Activated naive CD8-positive, alpha-beta T cell (primary cell): ENCODE data around the gene DAPK1.

Experiments
- H3K27ac Mint-ChIP-seq: one replicate; pipeline ENCODE4 v1.8.0; 2021; ENCODE audit warnings: mixed read lengths
- H3K27me3 Mint-ChIP-seq: one replicate; pipeline ENCODE4 v1.8.0; 2021; ENCODE audit warnings: mixed read lengths
- H3K36me3 Mint-ChIP-seq: one replicate; pipeline ENCODE4 v1.8.0; 2021; ENCODE audit warnings: mixed read lengths
- H3K4me1 Mint-ChIP-seq: one replicate; pipeline ENCODE4 v1.8.0; 2021; ENCODE audit warnings: low read depth, mixed read lengths
- H3K4me3 Mint-ChIP-seq: one replicate; pipeline ENCODE4 v1.8.0; 2021; ENCODE audit warnings: mild to moderate bottlenecking, mixed read lengths
- H3K9me3 Mint-ChIP-seq: one replicate; pipeline ENCODE4 v1.8.0; 2021; ENCODE audit warnings: low read depth, mixed read lengths

DAPK1 gene

GRCh38 chr9:87661241-87661640 is 163.6 kb downstream of the DAPK1 start:
- Mint-ChIP-seq H3K4me1 (no peaks in the 10 kb centered on the region), H3K27ac (no peak overlapping the region), H3K27me3 (no peaks in the 10 kb centered on the region), H3K9me3 (no peaks in the 10 kb centered on the region), H3K36me3 (no peaks in the 10 kb centered on the region), H3K4me3 (no peak overlapping the region)

- Mint-ChIP-seq H3K9me3 (no peaks in the 10 kb centered on the region), H3K36me3 (no peaks in the 10 kb centered on the region), H3K27ac (no peak overlapping the region), H3K27me3 (no peaks in the 10 kb centered on the region), H3K4me1 (no peaks in the 10 kb centered on the region), H3K4me3 (no peak overlapping the region)
Measured at GRCh38 chr9:87662808-87663528, 165.3 kb downstream of the DAPK1 start.

GRCh38 chr9:87663556-87663955 is 165.9 kb downstream of the DAPK1 start:
- Mint-ChIP-seq H3K4me3 (no peak overlapping the region), H3K27ac (no peak overlapping the region)

GRCh38 chr9:87664153-87665060 is 166.7 kb downstream of the DAPK1 start:
- Mint-ChIP-seq H3K27me3 (no peaks in the 10 kb centered on the region), H3K36me3 (no peaks in the 10 kb centered on the region), H3K9me3 (no peaks in the 10 kb centered on the region), H3K27ac (no peak overlapping the region), H3K4me3 (no peak overlapping the region), H3K4me1 (no peaks in the 10 kb centered on the region)

More at GRCh38 chr9:87663556-87663955, 165.9 kb downstream of the DAPK1 start:
- H3K36me3 Mint-ChIP-seq: no peaks in the 10 kb centered on the region
- no peaks in the 10 kb centered on the region for H3K9me3 Mint-ChIP-seq
- H3K27me3 Mint-ChIP-seq: no peaks in the 10 kb centered on the region
- no peaks in the 10 kb centered on the region for H3K4me1 Mint-ChIP-seq

- no peaks in the 10 kb centered on the region for H3K4me1 Mint-ChIP-seq
Measured at GRCh38 chr9:87665505-87665904, 167.8 kb downstream of the DAPK1 start.

GRCh38 chr9:87667164-87667738 is 169.6 kb downstream of the DAPK1 start:
- Mint-ChIP-seq H3K36me3 (no peaks in the 10 kb centered on the region), H3K4me3 (no peak overlapping the region), H3K4me1 (no peaks in the 10 kb centered on the region), H3K27ac (no peak overlapping the region), H3K27me3 (no peaks in the 10 kb centered on the region), H3K9me3 (no peaks in the 10 kb centered on the region)

More at GRCh38 chr9:87665505-87665904, 167.8 kb downstream of the DAPK1 start:
- no peak overlapping the region for H3K27ac Mint-ChIP-seq
- H3K4me3 Mint-ChIP-seq: no peak overlapping the region
- H3K27me3 Mint-ChIP-seq: no peaks in the 10 kb centered on the region
- H3K9me3 Mint-ChIP-seq: no peaks in the 10 kb centered on the region
- no peaks in the 10 kb centered on the region for H3K36me3 Mint-ChIP-seq

- Mint-ChIP-seq H3K4me3 (no peak overlapping the region), H3K27ac (no peak overlapping the region), H3K36me3 (no peaks in the 10 kb centered on the region), H3K4me1 (no peaks in the 10 kb centered on the region), H3K27me3 (no peaks in the 10 kb centered on the region), H3K9me3 (no peaks in the 10 kb centered on the region)
Measured at GRCh38 chr9:87668222-87668621, 170.6 kb downstream of the DAPK1 start.

GRCh38 chr9:87668722-87669121 is 171.1 kb downstream of the DAPK1 start:
- Mint-ChIP-seq H3K4me3 (no peak overlapping the region), H3K4me1 (no peaks in the 10 kb centered on the region), H3K36me3 (no peaks in the 10 kb centered on the region), H3K27ac (no peak overlapping the region), H3K27me3 (no peaks in the 10 kb centered on the region), H3K9me3 (no peaks in the 10 kb centered on the region)

- no peaks in the 10 kb centered on the region for H3K36me3 Mint-ChIP-seq
- H3K27me3 Mint-ChIP-seq: no peaks in the 10 kb centered on the region
- H3K4me1 Mint-ChIP-seq: no peaks in the 10 kb centered on the region
- H3K27ac Mint-ChIP-seq: no peak overlapping the region
- H3K4me3 Mint-ChIP-seq: no peak overlapping the region
- H3K9me3 Mint-ChIP-seq: no peaks in the 10 kb centered on the region
Measured at GRCh38 chr9:87670572-87671264, 173.1 kb downstream of the DAPK1 start.

- Mint-ChIP-seq H3K27me3 (no peaks in the 10 kb centered on the region), H3K9me3 (no peaks in the 10 kb centered on the region), H3K4me3 (no peak overlapping the region), H3K27ac (no peak overlapping the region), H3K4me1 (no peaks in the 10 kb centered on the region), H3K36me3 (no peaks in the 10 kb centered on the region)
Measured at GRCh38 chr9:87671478-87671877, 173.8 kb downstream of the DAPK1 start.

- Mint-ChIP-seq H3K36me3 (no peaks in the 10 kb centered on the region), H3K27me3 (no peaks in the 10 kb centered on the region), H3K4me1 (no peaks in the 10 kb centered on the region), H3K4me3 (no peak overlapping the region), H3K27ac (no peak overlapping the region), H3K9me3 (no peaks in the 10 kb centered on the region)
Measured at GRCh38 chr9:87671925-87672324, 174.3 kb downstream of the DAPK1 start.

GRCh38 chr9:87672586-87672985 is 174.9 kb downstream of the DAPK1 start:
- Mint-ChIP-seq H3K4me3 (no peak overlapping the region), H3K9me3 (no peaks in the 10 kb centered on the region), H3K27ac (no peak overlapping the region), H3K36me3 (no peaks in the 10 kb centered on the region), H3K27me3 (no peaks in the 10 kb centered on the region), H3K4me1 (no peaks in the 10 kb centered on the region)

- Mint-ChIP-seq H3K9me3 (no peaks in the 10 kb centered on the region), H3K27ac (no peak overlapping the region), H3K27me3 (peaks cover under 1% of the 10 kb centered on the region), H3K4me3 (no peak overlapping the region), H3K4me1 (peaks cover 1% of the 10 kb centered on the region), H3K36me3 (no peaks in the 10 kb centered on the region)
Measured at GRCh38 chr9:87673446-87674120, 175.9 kb downstream of the DAPK1 start.

- Mint-ChIP-seq H3K4me1 (peaks cover 4% of the 10 kb centered on the region), H3K36me3 (no peaks in the 10 kb centered on the region), H3K27ac (peak overlapping the region; percentile 25), H3K9me3 (no peaks in the 10 kb centered on the region), H3K4me3 (no peak overlapping the region), H3K27me3 (peaks cover 3% of the 10 kb centered on the region)
Measured at GRCh38 chr9:87674565-87675299, 177.1 kb downstream of the DAPK1 start.
